CD4-positive, alpha-beta T cell (primary cell): ENCODE measurements around the gene COBL. TPM values are rescaled to one million over a fixed set of nuclear protein-coding genes. Genes with fewer than 3 reads are reported as not detected.

ENCODE experiments used
- ATAC-seq: fragments of 200-7000 bp; cut with Tn5 transposase; one replicate; pipeline ENCODE4 v1.10.0; 2022; ENCODE audit warnings: mild to moderate bottlenecking; ENCODE audit not compliant: poor library complexity
- CTCF ChIA-PET: fragments of 350-600 bp; sonication (Branson Sonifier 250); formaldehyde crosslinking; loops from one replicate; lab custom pipeline; 2021; ENCODE audit warnings: antibody characterized with exemption, inconsistent platforms; lab: Charles Lee
- POLR2A ChIA-PET: fragments of 350-600 bp; sonication (Branson Sonifier 250); formaldehyde crosslinking; loops from one replicate; lab custom pipeline; 2021; ENCODE audit warnings: antibody characterized with exemption, inconsistent platforms; lab: Charles Lee
- DNase-seq, 14 experiments: peaks; one replicate each; pipeline ENCODE4 v3.0.0-alpha.2; 2013 to 2020; ENCODE audit warnings: mixed read lengths in 2 of 14
- H3K27ac ChIP-seq, 2 donors: one replicate each; pipeline versions ENCODE4 v1.5.1 to v1.7.0; 2013; ENCODE audit warnings: low read length in 2 of 2, low read depth in 1 of 2, mild to moderate bottlenecking in 1 of 2
- H3K27me3 ChIP-seq, 2 experiments: 1 replicate in 1 of 2; 2 replicates in 1 of 2; pipeline versions ENCODE4 v1.6.1 to v1.7.0; 2013; ENCODE audit warnings: low read length in 2 of 2, control low read depth in 1 of 2, mild to moderate bottlenecking in 1 of 2, moderate library complexity in 1 of 2; ENCODE audit not compliant: insufficient read depth in 2 of 2, control insufficient read depth in 1 of 2
- H3K36me3 ChIP-seq: one replicate; pipeline ENCODE4 v1.6.1; 2013; ENCODE audit warnings: low read length, control low read depth; ENCODE audit not compliant: insufficient read depth
- H3K4me1 ChIP-seq: one replicate; pipeline ENCODE4 v1.6.1; 2013; ENCODE audit warnings: low read length, control low read depth; ENCODE audit not compliant: insufficient read depth
- H3K4me3 ChIP-seq: one replicate; pipeline ENCODE4 v1.5.1; 2013; ENCODE audit warnings: mild to moderate bottlenecking, low read length, moderate library complexity
- H3K9me3 ChIP-seq, 2 experiments: 1 replicate in 1 of 2; 2 replicates in 1 of 2; pipeline versions ENCODE4 v1.6.1 to v1.7.0; 2013; ENCODE audit warnings: low read length in 2 of 2, mild to moderate bottlenecking in 2 of 2, control low read depth in 1 of 2, moderate library complexity in 1 of 2; ENCODE audit not compliant: control insufficient read depth in 1 of 2, insufficient read depth in 1 of 2
- H3K27ac Mint-ChIP-seq: one replicate; pipeline ENCODE4 v1.8.0; 2020; ENCODE audit warnings: mixed read lengths
- H3K27me3 Mint-ChIP-seq: one replicate; pipeline ENCODE4 v1.8.0; 2021; ENCODE audit warnings: mixed read lengths
- H3K36me3 Mint-ChIP-seq: one replicate; pipeline ENCODE4 v1.8.0; 2021; ENCODE audit warnings: low read depth, mixed read lengths
- H3K4me1 Mint-ChIP-seq: one replicate; pipeline ENCODE4 v1.8.0; 2021; ENCODE audit warnings: low read depth, mixed read lengths
- H3K4me3 Mint-ChIP-seq: one replicate; pipeline ENCODE4 v1.8.0; 2020; ENCODE audit warnings: mild to moderate bottlenecking, mixed read lengths
- H3K9me3 Mint-ChIP-seq: one replicate; pipeline ENCODE4 v1.8.0; 2020; ENCODE audit warnings: mixed read lengths
- CTCF ChIP-seq: fragments of 200-600 bp; IDR thresholded peaks from one replicate; pipeline ENCODE4 v1.8.0; 2022; ENCODE audit warnings: antibody characterized with exemption, mild to moderate bottlenecking
- intact Hi-C, 2 experiments: fragments of 100-400 bp; cut with DNase I in 1 of 2; cut with micrococcal nuclease in 1 of 2; formaldehyde crosslinking; loops; one replicate each; pipeline versions ENCODE4 v1.15.1 to v1.9.0; 2023 to 2025; cut with DNase I, micrococcal nuclease
- total RNA-seq, 174 experiments: library from RNA in 2 of 174; stranded (reverse) in 2 of 174; gene quantifications; one replicate each; pipeline ENCODE4 v1.2.3 and lab custom pipeline; 2021 to 2026

Gene COBL
- total RNA-seq, 2 experiments from 2014 or later = not detected

- Histone ChIP-seq H3K27me3 (peaks cover 3 to 9% of the 10 kb centered on the region in 2 experiments), H3K36me3 (no peaks in the 10 kb centered on the region), H3K4me3 (no peak overlapping the region), H3K27ac (no peak overlapping the region), H3K9me3 (no peaks in the 10 kb centered on the region), H3K4me1 (no peaks in the 10 kb centered on the region)
- Mint-ChIP-seq H3K4me3 (no peak overlapping the region), H3K27ac (no peak overlapping the region), H3K27me3 (peaks cover 17% of the 10 kb centered on the region), H3K4me1 (no peaks in the 10 kb centered on the region), H3K9me3 (no peaks in the 10 kb centered on the region), H3K36me3 (no peaks in the 10 kb centered on the region)
- ATAC-seq = no peak
- TF ChIP-seq CTCF = no peak
- CTCF ChIA-PET = no interaction called here
- POLR2A ChIA-PET = no interaction called here
- intact Hi-C loops = no loop called here
- DNase-seq = no peak
Observed at GRCh38 chr7:51180092-51180491, 136.5 kb downstream of the COBL start.

GRCh38 chr7:51175992-51176388 is 140.6 kb downstream of the COBL start:
- no peaks in the 10 kb centered on the region for H3K4me1 Mint-ChIP-seq
- Histone ChIP-seq H3K36me3 (no peaks in the 10 kb centered on the region), H3K4me3 (no peak overlapping the region), H3K4me1 (no peaks in the 10 kb centered on the region), H3K27me3 (peaks cover 9% of the 10 kb centered on the region in 2 experiments), H3K27ac (no peak overlapping the region), H3K9me3 (no peaks in the 10 kb centered on the region)
- TF ChIP-seq CTCF = no peak
- ChIA-PET CTCF (interaction anchor here (1.8 kb wide), 1 partner anchor 13 kb away, joined by 7 read pairs; no protein-coding TSS in a partner anchor), POLR2A (no interaction called here)
- no peaks in the 10 kb centered on the region for H3K36me3 Mint-ChIP-seq
- H3K9me3 Mint-ChIP-seq = no peaks in the 10 kb centered on the region
- H3K27me3 Mint-ChIP-seq = peaks cover 15% of the 10 kb centered on the region
- H3K27ac Mint-ChIP-seq = no peak overlapping the region
- no peak overlapping the region for H3K4me3 Mint-ChIP-seq
- no peak for DNase-seq
- no peak for ATAC-seq
- intact Hi-C loops = no loop called here

- CTCF ChIA-PET = interaction anchor here (1.8 kb wide), 1 partner anchor 13 kb away, joined by 7 read pairs; no protein-coding TSS in a partner anchor
- H3K9me3 ChIP-seq = no peaks in the 10 kb centered on the region
- H3K4me3 ChIP-seq = no peak overlapping the region
- no peak overlapping the region for H3K27ac Mint-ChIP-seq
- intact Hi-C loops = no loop called here
- no peaks in the 10 kb centered on the region for H3K9me3 Mint-ChIP-seq
- no peak overlapping the region for H3K27ac ChIP-seq
- TF ChIP-seq CTCF = no peak
- no peak for DNase-seq
- POLR2A ChIA-PET = no interaction called here
- H3K36me3 ChIP-seq = no peaks in the 10 kb centered on the region
- H3K4me1 ChIP-seq = no peaks in the 10 kb centered on the region
- ATAC-seq = no peak
- H3K27me3 ChIP-seq = peaks cover 9% of the 10 kb centered on the region in 2 experiments
- no peak overlapping the region for H3K4me3 Mint-ChIP-seq
- H3K27me3 Mint-ChIP-seq = peaks cover 15% of the 10 kb centered on the region
- no peaks in the 10 kb centered on the region for H3K4me1 Mint-ChIP-seq
- no peaks in the 10 kb centered on the region for H3K36me3 Mint-ChIP-seq
Observed at GRCh38 chr7:51175316-51175991, 141.2 kb downstream of the COBL start.
